ENCODE measurements around the gene DSCAM.

Gene DSCAM

DNA sequence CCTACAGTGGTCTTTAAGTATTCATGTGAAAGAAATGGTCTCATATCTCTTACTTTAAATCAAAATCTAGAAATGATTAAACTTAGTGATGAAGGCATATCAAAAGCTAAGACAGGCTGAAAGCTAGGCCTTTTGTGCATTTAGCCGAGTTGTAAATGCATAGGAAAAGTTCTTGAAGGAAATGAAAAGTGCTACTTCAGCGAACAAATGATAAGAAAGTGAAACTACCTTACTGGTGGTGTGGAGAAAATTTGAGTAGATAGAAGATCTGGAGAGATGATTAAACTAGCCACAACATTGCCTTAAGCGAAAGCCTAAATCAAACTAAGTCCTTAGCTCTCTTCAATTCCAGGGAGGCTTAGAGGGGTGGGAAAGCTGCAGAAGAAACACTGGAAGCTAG is 147.6 kb downstream of the DSCAM start:
- Histone ChIP-seq H3K4me2 (no peak overlapping the region), H3K27me3 (no peaks in the 10 kb centered on the region), H3K9me3 (no peaks in the 10 kb centered on the region), H3K9ac (no peak overlapping the region), H3K36me3 (no peaks in the 10 kb centered on the region), H3K4me3 (no peak overlapping the region), H4K20me1 (no peaks in the 10 kb centered on the region), H3K4me1 (no peaks in the 10 kb centered on the region), H3K27ac (no peak overlapping the region)
- no peak for TF ChIP-seq Cebpa-rat (IDR thresholded peaks at IDR 0.05)

DNA sequence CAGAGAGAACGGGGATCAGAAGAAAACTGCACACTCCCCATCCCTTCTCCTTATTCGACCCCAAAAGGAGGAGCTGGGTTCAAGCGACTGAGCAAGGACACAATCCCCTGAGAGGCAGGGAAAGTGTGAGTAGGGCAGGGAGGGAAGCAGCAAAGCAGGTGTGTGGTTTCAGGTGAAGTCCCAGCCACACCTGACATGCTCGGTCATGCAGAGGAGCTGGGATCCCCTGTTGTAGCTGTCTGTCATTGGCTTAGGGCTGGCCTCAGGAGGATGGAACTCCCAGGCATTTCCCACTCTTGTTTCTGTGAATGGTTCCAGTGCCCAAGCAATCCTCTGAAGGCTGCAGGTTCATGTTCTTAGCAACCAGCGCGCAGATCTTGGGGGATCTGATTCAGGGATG is 150.7 kb downstream of the DSCAM start:
- no peaks in the 10 kb centered on the region for H3K27me3 ChIP-seq
- no peak overlapping the region for H3K9ac ChIP-seq
- no peak overlapping the region for H3K4me3 ChIP-seq
- H3K4me2 ChIP-seq: no peak overlapping the region
- no peaks in the 10 kb centered on the region for H3K4me1 ChIP-seq
- H4K20me1 ChIP-seq: no peaks in the 10 kb centered on the region
- H3K9me3 ChIP-seq: no peaks in the 10 kb centered on the region
- no peak overlapping the region for H3K27ac ChIP-seq
- TF ChIP-seq Cebpa-rat (IDR thresholded peaks at IDR 0.05): no peak
- no peaks in the 10 kb centered on the region for H3K36me3 ChIP-seq

DNA sequence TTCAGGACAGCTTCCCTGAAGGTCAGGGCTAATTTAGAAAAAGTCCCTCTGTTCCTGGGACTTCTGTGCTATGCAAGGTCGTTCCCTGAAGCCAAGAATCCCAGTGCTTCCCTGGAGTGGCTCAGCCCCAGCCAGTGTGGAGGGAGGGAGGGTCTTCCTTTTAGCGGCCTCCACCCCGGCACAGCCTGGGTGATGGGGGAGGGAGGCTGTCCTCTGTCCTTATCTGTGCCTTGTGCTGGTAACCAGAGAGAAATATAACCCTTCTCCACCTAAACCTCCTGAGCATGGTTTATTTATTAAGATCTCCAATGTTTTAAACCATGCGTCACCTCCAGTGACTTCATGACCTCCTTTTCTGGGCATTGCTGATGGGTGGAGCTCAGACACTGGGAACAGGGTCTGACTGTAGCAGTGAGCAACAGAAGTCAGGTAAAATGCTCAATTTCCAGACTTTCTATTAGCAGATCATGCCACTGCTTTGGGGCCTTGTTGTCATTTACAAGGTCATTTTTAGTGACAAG is 157.1 kb downstream of the DSCAM start:
- no peak overlapping the region for H3K9ac ChIP-seq
- H4K20me1 ChIP-seq: no peaks in the 10 kb centered on the region
- no peaks in the 10 kb centered on the region for H3K27me3 ChIP-seq
- H3K4me3 ChIP-seq: no peak overlapping the region
- H3K36me3 ChIP-seq: no peaks in the 10 kb centered on the region
- no peak overlapping the region for H3K4me2 ChIP-seq
- TF ChIP-seq Cebpa-rat (IDR thresholded peaks at IDR 0.05): no peak
- no peaks in the 10 kb centered on the region for H3K4me1 ChIP-seq
- no peak overlapping the region for H3K27ac ChIP-seq
- H3K9me3 ChIP-seq: no peaks in the 10 kb centered on the region

DNA sequence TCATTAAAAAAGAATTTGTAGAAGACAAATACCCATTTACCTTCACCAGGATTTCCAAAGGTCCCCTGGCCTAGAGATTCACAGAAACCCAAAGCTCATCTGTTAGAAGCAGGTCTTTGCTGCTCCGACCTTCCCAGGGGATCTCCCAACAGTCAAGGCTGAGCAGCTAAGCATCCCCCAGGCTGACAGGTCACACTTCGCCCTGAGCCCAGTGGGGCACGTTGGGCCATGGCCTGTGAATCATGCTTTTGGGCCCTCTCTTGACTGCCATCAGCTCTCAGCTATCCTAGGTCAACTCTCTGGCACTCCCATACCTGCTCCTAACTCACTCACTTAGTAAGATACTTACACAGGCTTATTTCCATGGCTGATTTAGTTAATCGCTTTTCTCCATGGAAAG is 157.7 kb downstream of the DSCAM start:
- Histone ChIP-seq H3K4me2 (no peak overlapping the region), H3K4me3 (no peak overlapping the region), H3K27me3 (no peaks in the 10 kb centered on the region), H4K20me1 (no peaks in the 10 kb centered on the region), H3K36me3 (no peaks in the 10 kb centered on the region), H3K4me1 (no peaks in the 10 kb centered on the region), H3K9me3 (no peaks in the 10 kb centered on the region), H3K9ac (no peak overlapping the region), H3K27ac (no peak overlapping the region)
- TF ChIP-seq Cebpa-rat (IDR thresholded peaks at IDR 0.05): no peak

DNA sequence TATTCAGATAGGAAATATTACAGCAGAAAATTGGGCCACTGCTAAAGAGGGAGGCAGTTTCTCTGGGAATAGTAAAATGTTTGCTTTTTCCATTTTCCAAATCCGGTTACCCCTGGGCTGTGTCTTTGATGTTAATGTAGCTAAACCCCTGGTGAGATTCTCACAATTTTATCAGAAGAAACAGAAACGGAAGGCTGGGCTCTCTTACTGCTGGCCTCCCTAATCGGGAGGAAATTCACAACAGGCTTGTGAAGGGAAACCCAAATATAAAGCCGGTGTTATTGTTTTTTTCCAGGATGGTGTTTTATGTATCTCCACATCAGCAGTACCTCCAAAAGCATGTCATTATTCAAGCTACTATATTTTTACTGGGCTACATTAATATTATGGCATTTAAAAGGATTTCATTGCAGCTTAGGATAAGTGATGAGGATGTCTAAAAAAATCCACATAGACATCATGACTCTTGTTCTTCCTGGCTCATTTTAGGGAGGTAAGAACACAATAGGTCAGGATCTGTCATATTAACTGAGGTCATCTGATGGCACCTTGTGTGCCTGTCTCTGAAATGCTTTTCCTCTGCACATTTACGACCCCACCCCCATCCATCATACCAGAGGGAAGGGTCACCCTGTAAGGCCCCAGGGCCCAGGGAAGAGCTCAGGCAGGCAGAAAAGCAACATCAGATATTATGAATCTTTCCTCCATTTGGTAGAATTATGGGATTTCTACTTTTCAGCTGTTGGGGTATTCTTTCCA is 158.7 kb downstream of the DSCAM start:
- H3K9me3 ChIP-seq: no peaks in the 10 kb centered on the region

DNA sequence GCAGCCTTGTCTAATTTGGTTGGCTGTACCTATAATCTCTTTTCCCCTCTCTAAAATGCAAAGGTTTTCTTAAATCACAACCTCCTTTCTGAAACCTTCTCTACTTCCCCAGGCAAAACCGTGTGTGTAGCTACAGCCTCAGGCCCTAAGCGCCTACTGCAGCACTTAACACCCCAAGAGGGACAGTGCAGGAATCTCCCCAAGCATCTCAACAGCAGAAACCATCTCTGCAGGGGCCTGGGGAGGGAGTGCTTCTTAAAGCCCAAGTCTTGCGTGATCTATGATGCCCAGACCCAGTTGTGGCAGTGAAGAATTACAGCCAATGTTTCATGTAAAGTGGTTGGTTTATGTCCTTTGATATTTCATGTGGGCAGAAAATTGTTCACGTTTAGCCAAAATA is 159.3 kb downstream of the DSCAM start:
- Histone ChIP-seq H4K20me1 (no peaks in the 10 kb centered on the region), H3K9me3 (no peaks in the 10 kb centered on the region), H3K9ac (no peak overlapping the region), H3K27me3 (no peaks in the 10 kb centered on the region), H3K27ac (no peak overlapping the region), H3K4me1 (no peaks in the 10 kb centered on the region), H3K4me2 (no peak overlapping the region), H3K36me3 (no peaks in the 10 kb centered on the region), H3K4me3 (no peak overlapping the region)
- no peak for TF ChIP-seq Cebpa-rat (IDR thresholded peaks at IDR 0.05)

More for the DNA sequence above, 158.7 kb downstream of the DSCAM start:
- no peaks in the 10 kb centered on the region for H4K20me1 ChIP-seq
- H3K27me3 ChIP-seq: no peaks in the 10 kb centered on the region
- H3K27ac ChIP-seq: no peak overlapping the region
- no peaks in the 10 kb centered on the region for H3K4me1 ChIP-seq
- H3K9ac ChIP-seq: no peak overlapping the region
- H3K36me3 ChIP-seq: no peaks in the 10 kb centered on the region
- no peak overlapping the region for H3K4me2 ChIP-seq
- no peak overlapping the region for H3K4me3 ChIP-seq
- no peak for TF ChIP-seq Cebpa-rat (IDR thresholded peaks at IDR 0.05)

DNA sequence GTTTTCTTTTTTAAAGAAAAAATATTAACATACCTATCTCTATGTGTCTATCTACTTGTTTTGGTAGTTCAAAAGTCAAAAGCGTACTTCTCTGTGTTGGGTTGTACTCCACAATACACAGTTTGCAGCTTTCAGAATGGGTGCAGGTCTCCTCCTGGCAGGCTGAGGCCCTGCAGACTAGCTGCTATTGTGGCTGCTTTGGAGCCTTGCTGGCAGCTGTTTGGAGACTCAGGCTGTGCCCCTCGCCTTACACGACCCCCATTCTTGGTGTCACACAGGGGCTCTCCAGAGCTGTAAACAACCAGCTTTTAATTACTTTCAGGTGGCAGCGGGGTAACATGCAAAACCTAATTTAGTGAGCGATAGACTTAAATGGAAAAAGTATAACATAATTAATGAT is 160.4 kb downstream of the DSCAM start:
- Histone ChIP-seq H3K4me3 (no peak overlapping the region), H3K9me3 (no peaks in the 10 kb centered on the region), H3K27me3 (no peaks in the 10 kb centered on the region), H3K36me3 (no peaks in the 10 kb centered on the region), H3K4me1 (no peaks in the 10 kb centered on the region), H3K4me2 (no peak overlapping the region), H3K27ac (no peak overlapping the region), H3K9ac (no peak overlapping the region), H4K20me1 (no peaks in the 10 kb centered on the region)
- TF ChIP-seq Cebpa-rat (IDR thresholded peaks at IDR 0.05): no peak

DNA sequence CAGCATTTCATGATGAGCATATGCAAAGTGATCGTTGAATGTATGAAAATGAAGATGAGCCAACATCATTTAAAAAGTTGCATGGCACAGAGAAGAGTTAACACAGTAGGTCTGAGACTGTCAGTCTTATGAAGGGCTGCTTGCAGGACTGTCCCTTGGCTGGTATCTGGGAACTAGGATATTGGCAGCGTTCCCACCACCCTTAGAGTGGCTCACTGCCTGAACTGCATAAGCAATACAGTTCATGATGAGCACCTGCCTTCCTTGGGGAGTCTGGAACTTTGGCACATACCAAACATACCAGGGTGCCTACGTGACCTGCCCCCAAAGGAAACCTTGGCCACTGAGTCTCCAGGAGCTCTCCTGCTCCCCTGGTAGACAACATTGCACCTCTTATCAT is 161.8 kb downstream of the DSCAM start:
- no peak for TF ChIP-seq Cebpa-rat (IDR thresholded peaks at IDR 0.05)
- no peak overlapping the region for H3K9ac ChIP-seq
- no peak overlapping the region for H3K4me3 ChIP-seq
- H3K27ac ChIP-seq: no peak overlapping the region
- H3K27me3 ChIP-seq: no peaks in the 10 kb centered on the region
- no peaks in the 10 kb centered on the region for H4K20me1 ChIP-seq
- no peaks in the 10 kb centered on the region for H3K36me3 ChIP-seq
- no peaks in the 10 kb centered on the region for H3K9me3 ChIP-seq
- H3K4me1 ChIP-seq: no peaks in the 10 kb centered on the region
- H3K4me2 ChIP-seq: no peak overlapping the region

DNA sequence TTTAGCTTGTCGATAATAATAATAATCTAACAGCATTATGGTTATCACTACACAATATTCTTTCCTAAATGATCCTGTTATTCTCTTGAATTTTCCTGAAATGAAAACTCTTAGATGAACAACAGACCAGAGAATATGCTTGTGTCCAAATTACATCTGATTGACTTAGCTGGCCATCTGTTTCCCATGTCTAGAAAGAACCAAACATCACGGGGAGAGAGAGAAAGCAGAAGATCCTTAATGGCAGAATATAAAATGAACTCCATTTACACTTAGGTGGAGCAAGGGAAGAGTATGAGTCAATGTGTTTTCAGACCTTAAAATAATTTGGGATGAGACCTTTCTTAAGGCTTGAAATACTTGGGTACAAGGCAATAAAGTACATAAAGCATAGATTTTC is 162.2 kb downstream of the DSCAM start:
- Histone ChIP-seq H3K4me1 (no peaks in the 10 kb centered on the region), H3K4me3 (no peak overlapping the region), H3K9ac (no peak overlapping the region), H3K4me2 (no peak overlapping the region), H3K27ac (no peak overlapping the region), H3K36me3 (no peaks in the 10 kb centered on the region), H3K27me3 (no peaks in the 10 kb centered on the region), H3K9me3 (no peaks in the 10 kb centered on the region), H4K20me1 (no peaks in the 10 kb centered on the region)
- no peak for TF ChIP-seq Cebpa-rat (IDR thresholded peaks at IDR 0.05)

DNA sequence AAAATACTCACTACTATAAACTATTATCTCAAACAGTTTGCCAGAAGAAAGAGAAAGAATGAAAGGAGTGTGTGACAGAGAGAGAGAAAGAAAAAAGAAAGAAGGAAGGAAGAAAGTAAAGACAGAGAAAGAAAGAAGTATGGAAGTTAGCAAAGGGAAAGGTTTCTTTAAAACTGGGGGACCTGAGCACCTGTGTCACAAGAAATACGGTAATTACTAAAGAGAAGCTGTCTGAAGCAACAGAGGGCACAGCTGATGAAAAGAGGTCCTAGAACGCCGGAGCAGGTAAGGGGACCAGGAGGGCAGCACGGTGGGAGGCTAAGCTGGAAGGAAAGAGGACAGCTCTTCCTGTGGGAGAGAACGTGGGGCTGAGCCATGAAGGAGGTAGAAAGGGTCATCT is 163.6 kb downstream of the DSCAM start:
- Histone ChIP-seq H3K36me3 (no peaks in the 10 kb centered on the region), H4K20me1 (no peaks in the 10 kb centered on the region), H3K4me1 (no peaks in the 10 kb centered on the region), H3K9ac (no peak overlapping the region), H3K4me3 (no peak overlapping the region), H3K9me3 (no peaks in the 10 kb centered on the region), H3K27ac (no peak overlapping the region), H3K27me3 (no peaks in the 10 kb centered on the region), H3K4me2 (no peak overlapping the region)
- no peak for TF ChIP-seq Cebpa-rat (IDR thresholded peaks at IDR 0.05)

Measured in BLaER1 (cell line).